PC-9 (cell line): Measurements from ENCODE around the gene CTNND2. TPM values are rescaled to one million over a fixed set of nuclear protein-coding genes. Genes with fewer than 3 reads are reported as not detected.

Experiments used
- BruUV-seq: library from RNA; stranded (reverse); fragments of 400-500 nt; replicated peaks from 2 replicates; lab custom pipeline; 2021; lab: Mats Ljungman, UMichigan
- CTCF ChIA-PET: fragments of 300-600 bp; sonication (Branson Sonifier 250); formaldehyde crosslinking; loops from one replicate; lab custom pipeline; 2022; ENCODE audit warnings: antibody characterized with exemption; lab: Charles Lee
- POLR2A ChIA-PET: fragments of 300-600 bp; sonication (Branson Sonifier 250); formaldehyde crosslinking; loops from one replicate; lab custom pipeline; 2022; ENCODE audit warnings: antibody characterized with exemption; ENCODE audit not compliant: unreplicated experiment; lab: Charles Lee
- DNase-seq, 2 experiments: peaks; one replicate each; pipeline versions ENCODE4 v3.0.0 to v3.0.0-alpha.2; 2015 to 2022; ENCODE audit warnings: mixed read lengths in 1 of 2
- H2AFZ ChIP-seq: fragments of 200-600 bp; sonication (generic); 2 replicates; pipeline ENCODE4 v1.8.1; 2017; ENCODE audit warnings: antibody characterized with exemption
- H3F3A ChIP-seq: fragments of 200-600 bp; sonication (generic); 2 replicates; pipeline ENCODE4 v1.8.1; 2017; ENCODE audit warnings: antibody characterized with exemption, mild to moderate bottlenecking, low read depth; ENCODE audit not compliant: insufficient read depth
- H3K27ac ChIP-seq: fragments of 200-600 bp; sonication (generic); 2 replicates; pipeline ENCODE4 v1.6.1; 2016; ENCODE audit warnings: mixed run types
- H3K27me3 ChIP-seq: fragments of 200-600 bp; sonication (generic); 2 replicates; pipeline ENCODE4 v1.6.1; 2016; ENCODE audit warnings: low read depth, mixed run types; ENCODE audit not compliant: insufficient read depth
- H3K36me3 ChIP-seq: fragments of 200-600 bp; sonication (generic); 2 replicates; pipeline ENCODE4 v1.6.1; 2016; ENCODE audit warnings: low read depth, mixed run types
- H3K4me1 ChIP-seq: fragments of 200-600 bp; sonication (generic); replicated peaks from 2 replicates; pipeline ENCODE4 v1.6.1; 2016; ENCODE audit warnings: mixed run types; ENCODE audit not compliant: insufficient read depth
- H3K4me2 ChIP-seq: fragments of 200-600 bp; sonication (generic); 2 replicates; pipeline ENCODE4 v1.6.1; 2017; ENCODE audit warnings: mixed run types
- H3K4me3 ChIP-seq: fragments of 200-600 bp; sonication (generic); 2 replicates; pipeline ENCODE4 v1.6.1; 2016; ENCODE audit warnings: mixed run types
- H3K79me2 ChIP-seq: fragments of 200-600 bp; sonication (generic); 2 replicates; pipeline ENCODE4 v1.6.1; 2017; ENCODE audit warnings: low read depth, mixed run types
- H3K9me2 ChIP-seq: fragments of 200-600 bp; sonication (generic); 2 replicates; pipeline ENCODE4 v1.8.1; 2017; ENCODE audit warnings: mild to moderate bottlenecking; ENCODE audit not compliant: insufficient read depth
- H3K9me3 ChIP-seq: fragments of 200-600 bp; sonication (generic); 2 replicates; pipeline ENCODE4 v1.8.1; 2016; ENCODE audit warnings: low read depth; ENCODE audit not compliant: insufficient read depth
- H4K20me1 ChIP-seq: fragments of 200-600 bp; sonication (generic); 2 replicates; pipeline ENCODE4 v1.8.1; 2017; ENCODE audit not compliant: insufficient read depth
- EZH2 ChIP-seq: fragments of 200-600 bp; sonication (generic); IDR thresholded peaks from 2 replicates; pipeline ENCODE4 v1.8.0; 2017; ENCODE audit warnings: antibody characterized with exemption, low read depth
- intact Hi-C: fragments of 100-400 bp; cut with micrococcal nuclease; formaldehyde crosslinking; loops from one replicate; pipeline ENCODE4 v1.10.0; 2022; ENCODE audit not compliant: unreplicated experiment
- total RNA-seq: library from RNA; stranded (reverse); gene quantifications from 2 replicates; pipeline ENCODE4 v1.2.3, GENCODE V29; 2021
- TF ChIP-seq, protein P1 (sequence below): fragments of 200-600 bp; sonication (generic); conservative IDR thresholded peaks from 2 replicates; pipeline ENCODE4 v1.6.1; 2017; ENCODE audit warnings: mixed run types, antibody characterized with exemption, mild to moderate bottlenecking, moderate library complexity

Gene CTNND2
- total RNA-seq, 1 experiment from 2014 or later = not detected

DNA sequence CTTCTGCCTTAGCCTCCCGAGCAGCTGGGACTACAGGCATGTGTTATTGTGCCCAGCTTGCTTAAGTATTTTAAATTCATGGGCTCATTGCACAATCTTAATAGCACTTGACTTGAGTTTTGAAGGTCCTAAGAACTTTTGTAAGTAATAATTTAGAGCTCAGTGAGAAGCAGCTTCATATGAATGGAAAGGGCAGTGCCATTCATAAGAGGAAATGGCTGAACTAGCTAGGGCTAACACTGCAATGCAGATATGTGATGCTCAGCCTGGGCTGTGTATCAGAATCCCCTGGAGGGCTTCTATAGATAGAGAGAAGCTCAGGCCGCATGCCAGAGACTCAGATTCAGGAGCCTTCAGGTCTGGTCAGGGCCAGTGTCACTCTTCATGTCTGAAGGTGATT lies 847.7 kb downstream of the CTNND2 start:
- Histone ChIP-seq H3F3A (no peaks in the 10 kb centered on the region), H4K20me1 (no peaks in the 10 kb centered on the region), H3K4me1 (no peaks in the 10 kb centered on the region), H3K36me3 (no peaks in the 10 kb centered on the region), H3K9me2 (no peaks in the 10 kb centered on the region), H3K9me3 (no peaks in the 10 kb centered on the region), H2AFZ (no peak overlapping the region), H3K79me2 (no peaks in the 10 kb centered on the region), H3K27me3 (0 out of 2 replicates have a peak, but pooled peaks cover 5% of the 10 kb centered on the region), H3K4me2 (no peak overlapping the region), H3K27ac (no peak overlapping the region), H3K4me3 (no peak overlapping the region)
- no peak for DNase-seq
- ChIA-PET CTCF (interaction anchor here (0.5 to 0.6 kb wide), 2 partner anchors 26 to 1009 kb away, joined by 3 to 5 read pairs; no protein-coding TSS in a partner anchor), POLR2A (no interaction called here)
- BruUV-seq = no TSS peak
- TF ChIP-seq, protein P1, sequence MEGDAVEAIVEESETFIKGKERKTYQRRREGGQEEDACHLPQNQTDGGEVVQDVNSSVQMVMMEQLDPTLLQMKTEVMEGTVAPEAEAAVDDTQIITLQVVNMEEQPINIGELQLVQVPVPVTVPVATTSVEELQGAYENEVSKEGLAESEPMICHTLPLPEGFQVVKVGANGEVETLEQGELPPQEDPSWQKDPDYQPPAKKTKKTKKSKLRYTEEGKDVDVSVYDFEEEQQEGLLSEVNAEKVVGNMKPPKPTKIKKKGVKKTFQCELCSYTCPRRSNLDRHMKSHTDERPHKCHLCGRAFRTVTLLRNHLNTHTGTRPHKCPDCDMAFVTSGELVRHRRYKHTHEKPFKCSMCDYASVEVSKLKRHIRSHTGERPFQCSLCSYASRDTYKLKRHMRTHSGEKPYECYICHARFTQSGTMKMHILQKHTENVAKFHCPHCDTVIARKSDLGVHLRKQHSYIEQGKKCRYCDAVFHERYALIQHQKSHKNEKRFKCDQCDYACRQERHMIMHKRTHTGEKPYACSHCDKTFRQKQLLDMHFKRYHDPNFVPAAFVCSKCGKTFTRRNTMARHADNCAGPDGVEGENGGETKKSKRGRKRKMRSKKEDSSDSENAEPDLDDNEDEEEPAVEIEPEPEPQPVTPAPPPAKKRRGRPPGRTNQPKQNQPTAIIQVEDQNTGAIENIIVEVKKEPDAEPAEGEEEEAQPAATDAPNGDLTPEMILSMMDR = no peak
- TF ChIP-seq EZH2 = no peak
- intact Hi-C loops = no loop called here

DNA sequence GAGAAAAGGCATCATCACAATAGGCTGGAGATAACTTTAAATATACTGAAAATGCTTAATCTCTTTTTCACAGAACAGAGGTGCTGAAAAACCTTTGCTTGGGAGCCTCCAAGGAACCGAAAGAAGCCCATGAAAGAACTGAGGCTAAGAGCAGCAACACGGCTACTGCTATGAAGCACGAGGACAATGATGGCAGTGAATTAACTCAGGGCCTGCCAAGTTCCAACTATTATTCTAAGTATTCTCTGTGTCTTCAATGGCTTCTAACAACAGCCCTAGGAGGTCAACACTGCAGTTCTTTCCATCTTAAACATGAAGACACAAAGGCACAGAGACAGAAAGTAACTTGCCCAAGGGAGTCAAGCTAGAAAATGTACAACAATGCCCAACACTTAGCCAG lies 850.2 kb downstream of the CTNND2 start:
- H2AFZ ChIP-seq = no peak overlapping the region
- H3K79me2 ChIP-seq = no peaks in the 10 kb centered on the region
- H4K20me1 ChIP-seq = no peaks in the 10 kb centered on the region
- no peak overlapping the region for H3K4me3 ChIP-seq
- TF ChIP-seq, protein P1 = no peak
- TF ChIP-seq EZH2 = no peak
- CTCF ChIA-PET = no interaction called here
- intact Hi-C loops = no loop called here
- BruUV-seq = no TSS peak
- 0 out of 2 replicates have a peak, but pooled peaks cover 5% of the 10 kb centered on the region for H3K27me3 ChIP-seq
- H3K4me1 ChIP-seq = no peaks in the 10 kb centered on the region
- H3K27ac ChIP-seq = no peak overlapping the region
- no peak overlapping the region for H3K4me2 ChIP-seq
- POLR2A ChIA-PET = no interaction called here
- DNase-seq = no peak
- no peaks in the 10 kb centered on the region for H3K9me2 ChIP-seq
- no peaks in the 10 kb centered on the region for H3F3A ChIP-seq
- H3K9me3 ChIP-seq = no peaks in the 10 kb centered on the region
- H3K36me3 ChIP-seq = no peaks in the 10 kb centered on the region

DNA sequence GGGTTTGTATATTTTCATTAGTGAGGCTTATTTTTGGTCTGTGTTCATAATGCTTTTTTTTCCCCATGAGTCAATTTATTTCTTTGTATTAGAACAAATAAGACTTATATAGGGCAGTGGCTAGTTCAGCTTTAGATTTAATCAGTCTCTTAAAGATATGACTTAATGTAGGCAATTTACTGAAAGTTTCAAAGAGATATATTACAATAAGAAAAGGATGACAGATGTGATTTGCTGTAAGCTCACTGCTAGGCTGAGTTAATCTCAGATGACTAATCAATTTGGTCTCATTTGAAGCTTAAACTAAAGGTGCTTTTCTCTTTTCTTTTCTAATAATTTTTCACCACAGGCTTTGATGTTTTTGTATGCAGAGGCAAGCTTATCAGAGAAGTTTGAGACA lies 851.4 kb downstream of the CTNND2 start:
- Histone ChIP-seq H4K20me1 (no peaks in the 10 kb centered on the region), H3K36me3 (no peaks in the 10 kb centered on the region), H3K27ac (no peak overlapping the region), H3K9me3 (no peaks in the 10 kb centered on the region), H3F3A (no peaks in the 10 kb centered on the region), H2AFZ (no peak overlapping the region), H3K4me3 (no peak overlapping the region), H3K79me2 (no peaks in the 10 kb centered on the region), H3K9me2 (no peaks in the 10 kb centered on the region), H3K4me2 (no peak overlapping the region), H3K27me3 (0 out of 2 replicates have a peak, but pooled peaks cover 5% of the 10 kb centered on the region), H3K4me1 (no peaks in the 10 kb centered on the region)
- BruUV-seq = no TSS peak
- CTCF ChIA-PET = no interaction called here
- TF ChIP-seq, protein P1 = no peak
- TF ChIP-seq EZH2 = no peak
- intact Hi-C loops = no loop called here
- no peak for DNase-seq
- POLR2A ChIA-PET = no interaction called here
